SK-N-SH treated with all-trans-retinoic acid at 6 μM for 48 hours (cell line): ENCODE results near the gene MAP3K13.

Experiments used
- BACH2 ChIP-seq: fragments of 250-450 bp; sonication (Bioruptor Pico); IDR thresholded peaks from 2 replicates; pipeline ENCODE4 v1.9.0; 2021; ENCODE audit warnings: mild to moderate bottlenecking, borderline replicate concordance
- ESRRG ChIP-seq: fragments of 250-450 bp; sonication (Bioruptor Pico); IDR thresholded peaks from 2 replicates; pipeline ENCODE4 v1.6.1; 2021; ENCODE audit warnings: mild to moderate bottlenecking
- OSR1 ChIP-seq: fragments of 250-450 bp; sonication (Bioruptor Pico); IDR thresholded peaks from 2 replicates; pipeline ENCODE4 v1.8.0; 2022; ENCODE audit warnings: moderate library complexity, mild to moderate bottlenecking, inconsistent platforms
- RARB ChIP-seq: fragments of 250-450 bp; sonication (Bioruptor Pico); IDR thresholded peaks from 2 replicates; pipeline ENCODE4 v1.8.0; 2021; ENCODE audit warnings: mild to moderate bottlenecking, moderate library complexity
- TCF4 ChIP-seq: fragments of 250-450 bp; sonication (Bioruptor Pico); IDR thresholded peaks from 2 replicates; pipeline ENCODE4 v1.8.0; 2021; ENCODE audit warnings: mild to moderate bottlenecking, moderate library complexity, borderline replicate concordance
- TOX ChIP-seq: fragments of 250-450 bp; sonication (Bioruptor Pico); IDR thresholded peaks from 2 replicates; pipeline ENCODE4 v1.8.0; 2021; ENCODE audit warnings: mild to moderate bottlenecking, moderate library complexity, borderline replicate concordance
- ZNF8 ChIP-seq: fragments of 450-650 bp; formaldehyde crosslinking; IDR thresholded peaks from 2 replicates; pipeline ENCODE4 v1.5.0; 2020; ENCODE audit warnings: mild to moderate bottlenecking, moderate library complexity
- TF ChIP-seq, protein P1 (sequence below): fragments of 250-450 bp; sonication (Bioruptor Pico); IDR thresholded peaks from 2 replicates; pipeline ENCODE4 v1.5.1; 2021; ENCODE audit warnings: mild to moderate bottlenecking, moderate library complexity

DNA sequence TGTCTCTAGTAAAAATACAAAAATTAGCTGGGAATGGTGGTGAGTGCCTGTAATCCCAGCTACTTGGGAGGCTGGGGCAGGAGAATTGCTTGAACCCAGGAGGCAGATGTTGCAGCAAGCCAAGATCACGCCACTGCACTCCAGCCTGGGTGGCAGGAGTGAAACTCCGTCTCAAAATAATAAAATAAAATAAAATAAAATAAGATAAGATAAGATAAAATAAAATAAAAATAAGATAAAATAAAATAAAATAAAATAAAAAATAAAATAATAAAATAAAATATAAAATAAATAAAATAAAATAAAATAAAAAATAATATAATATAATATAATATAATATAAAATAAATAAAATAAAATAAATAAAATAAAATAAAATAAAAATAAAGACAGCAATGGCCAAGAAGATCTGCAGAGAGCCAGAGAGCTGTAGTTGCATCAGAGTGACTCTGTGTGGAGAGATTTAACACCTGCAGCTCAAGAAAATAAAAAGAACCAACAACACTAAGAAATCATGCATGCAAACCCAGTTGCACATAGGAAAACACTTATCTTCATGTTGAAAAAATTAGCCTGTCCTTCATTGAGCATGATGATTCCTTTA is 163.5 kb downstream of the MAP3K13 start:
- TF ChIP-seq TOX (CRISPR knock-in tag) (no peak), TCF4 (CRISPR knock-in tag) (no peak), ZNF8 (no peak), RARB (CRISPR knock-in tag) (no peak), OSR1 (no peak), ESRRG (CRISPR knock-in tag) (no peak), BACH2 (CRISPR knock-in tag) (no peak)
- TF ChIP-seq, protein P1, sequence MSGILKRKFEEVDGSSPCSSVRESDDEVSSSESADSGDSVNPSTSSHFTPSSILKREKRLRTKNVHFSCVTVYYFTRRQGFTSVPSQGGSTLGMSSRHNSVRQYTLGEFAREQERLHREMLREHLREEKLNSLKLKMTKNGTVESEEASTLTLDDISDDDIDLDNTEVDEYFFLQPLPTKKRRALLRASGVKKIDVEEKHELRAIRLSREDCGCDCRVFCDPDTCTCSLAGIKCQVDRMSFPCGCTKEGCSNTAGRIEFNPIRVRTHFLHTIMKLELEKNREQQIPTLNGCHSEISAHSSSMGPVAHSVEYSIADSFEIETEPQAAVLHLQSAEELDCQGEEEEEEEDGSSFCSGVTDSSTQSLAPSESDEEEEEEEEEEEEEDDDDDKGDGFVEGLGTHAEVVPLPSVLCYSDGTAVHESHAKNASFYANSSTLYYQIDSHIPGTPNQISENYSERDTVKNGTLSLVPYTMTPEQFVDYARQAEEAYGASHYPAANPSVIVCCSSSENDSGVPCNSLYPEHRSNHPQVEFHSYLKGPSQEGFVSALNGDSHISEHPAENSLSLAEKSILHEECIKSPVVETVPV (CRISPR knock-in tag): no peak
